ENCODE measurements around the gene SNAPIN.

DNA sequence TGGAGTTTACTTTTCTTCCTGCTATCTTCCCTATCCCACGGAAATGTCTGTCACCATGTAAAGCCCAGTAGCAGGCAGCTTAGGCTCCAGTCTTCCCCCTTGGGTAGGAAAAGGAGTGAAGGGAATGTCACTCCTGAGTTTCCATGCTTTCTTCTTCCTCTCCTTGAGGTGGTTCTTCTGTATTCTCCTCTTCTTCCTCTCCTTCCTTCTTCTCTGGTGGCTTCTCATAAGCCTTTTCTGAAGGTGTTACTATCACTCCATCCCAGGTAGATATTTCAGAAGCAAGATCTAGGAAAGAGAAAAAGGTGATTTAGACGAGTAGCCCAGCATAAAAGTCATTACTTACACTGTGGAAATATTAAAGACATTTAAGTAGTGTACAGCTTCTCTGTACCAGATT is 3.8 kb downstream of the SNAPIN start:
- TF ChIP-seq EZH2phosphoT487 (IDR thresholded peaks at IDR 0.05; ENCODE audit: low read length) = no peak
- TF ChIP-seq, protein P1, sequence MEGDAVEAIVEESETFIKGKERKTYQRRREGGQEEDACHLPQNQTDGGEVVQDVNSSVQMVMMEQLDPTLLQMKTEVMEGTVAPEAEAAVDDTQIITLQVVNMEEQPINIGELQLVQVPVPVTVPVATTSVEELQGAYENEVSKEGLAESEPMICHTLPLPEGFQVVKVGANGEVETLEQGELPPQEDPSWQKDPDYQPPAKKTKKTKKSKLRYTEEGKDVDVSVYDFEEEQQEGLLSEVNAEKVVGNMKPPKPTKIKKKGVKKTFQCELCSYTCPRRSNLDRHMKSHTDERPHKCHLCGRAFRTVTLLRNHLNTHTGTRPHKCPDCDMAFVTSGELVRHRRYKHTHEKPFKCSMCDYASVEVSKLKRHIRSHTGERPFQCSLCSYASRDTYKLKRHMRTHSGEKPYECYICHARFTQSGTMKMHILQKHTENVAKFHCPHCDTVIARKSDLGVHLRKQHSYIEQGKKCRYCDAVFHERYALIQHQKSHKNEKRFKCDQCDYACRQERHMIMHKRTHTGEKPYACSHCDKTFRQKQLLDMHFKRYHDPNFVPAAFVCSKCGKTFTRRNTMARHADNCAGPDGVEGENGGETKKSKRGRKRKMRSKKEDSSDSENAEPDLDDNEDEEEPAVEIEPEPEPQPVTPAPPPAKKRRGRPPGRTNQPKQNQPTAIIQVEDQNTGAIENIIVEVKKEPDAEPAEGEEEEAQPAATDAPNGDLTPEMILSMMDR (IDR thresholded peaks at IDR 0.05; ENCODE audit: low read length) = no peak

Data from MM.1S (cell line).